Choroid plexus epithelial cell (primary cell): ENCODE results near the gene ST7L.

Source experiments
- DNase-seq: peaks from one replicate; pipeline ENCODE4 v3.0.0-alpha.2; 2010; ENCODE audit warnings: low read depth
- H3K4me3 ChIP-seq: 2 replicates; pipeline ENCODE4 v1.5.1; 2011; ENCODE audit warnings: low read depth, mild to moderate bottlenecking, control low read depth, low read length, moderate library complexity
- CTCF ChIP-seq: conservative IDR thresholded peaks from 2 replicates; pipeline ENCODE4 v1.5.1; 2011; ENCODE audit warnings: low read depth, mild to moderate bottlenecking, control low read depth, inconsistent platforms, low read length, moderate library complexity

ST7L gene

DNA sequence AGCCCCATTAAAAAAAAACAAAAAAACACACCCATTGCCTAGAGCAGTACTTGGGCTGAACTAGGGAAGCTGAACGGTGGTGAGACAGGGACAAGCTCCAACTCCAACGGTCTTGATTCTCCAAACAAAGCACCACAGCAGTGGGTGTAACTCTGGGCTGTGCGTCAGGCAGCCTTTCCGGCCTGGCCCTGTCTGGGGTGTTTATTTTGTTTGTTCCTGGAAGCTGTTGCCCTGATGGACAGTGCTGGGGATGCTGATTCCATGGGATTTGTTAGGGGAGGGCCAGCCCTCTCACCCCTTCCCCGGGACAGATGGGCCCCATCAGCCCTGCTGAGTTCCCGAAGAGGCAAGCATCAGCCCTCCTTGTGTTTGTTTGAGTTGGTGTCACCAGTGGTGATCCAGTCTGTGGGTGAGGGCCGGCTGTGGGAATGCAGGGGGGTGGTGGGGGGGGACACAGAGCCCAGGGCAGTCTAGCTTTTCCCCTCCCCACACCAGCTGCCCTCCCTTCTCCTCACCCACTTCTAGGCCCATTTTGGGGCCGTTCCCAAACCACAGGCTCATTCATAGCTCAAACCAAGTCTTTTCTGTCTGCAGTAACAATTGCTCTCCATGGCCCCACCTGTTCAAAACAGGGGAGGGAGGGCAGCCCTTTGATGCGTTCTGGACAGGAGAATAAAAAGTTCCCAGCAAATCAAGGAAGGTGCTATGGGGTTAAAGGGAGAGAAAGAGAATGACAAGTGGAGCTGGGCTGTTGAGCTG lies 105.7 kb downstream of the ST7L start:
- DNase-seq = peak; percentile 66
- no peak for TF ChIP-seq CTCF

GRCh38 chr1:112511897-112512296 lies 107.0 kb downstream of the ST7L start:
- no peak overlapping the region for H3K4me3 ChIP-seq

More for the DNA sequence above, 105.7 kb downstream of the ST7L start:
- H3K4me3 ChIP-seq = no peak overlapping the region

DNA sequence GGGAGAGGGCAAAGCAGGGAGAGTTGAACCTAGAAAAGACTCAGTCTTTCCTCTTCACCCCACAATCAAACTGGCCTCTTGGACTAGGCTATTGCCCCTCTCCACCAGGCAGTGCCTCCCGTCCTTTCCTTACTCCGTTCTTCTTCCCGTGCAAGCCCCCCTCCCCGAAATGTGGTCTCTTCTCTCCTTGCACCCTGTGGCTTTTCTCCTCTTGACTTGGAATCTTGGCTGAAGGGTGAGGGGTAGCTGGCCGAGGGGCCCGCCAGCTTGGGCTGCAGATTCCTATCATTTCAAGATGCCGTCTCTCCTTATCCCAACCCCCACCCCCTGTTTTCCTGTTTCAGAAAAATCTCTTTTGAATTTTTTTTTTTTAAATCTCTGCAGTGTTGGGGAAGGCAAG lies 108.6 kb downstream of the ST7L start:
- no peak for DNase-seq
- no peak for TF ChIP-seq CTCF
- peak overlapping the region; percentile 11 for H3K4me3 ChIP-seq

More at GRCh38 chr1:112511897-112512296, 107.0 kb downstream of the ST7L start:
- no peak for DNase-seq
- TF ChIP-seq CTCF = no peak

GRCh38 chr1:112509660-112510178 lies 109.2 kb downstream of the ST7L start:
- no peak for DNase-seq
- TF ChIP-seq CTCF = no peak
- peak overlapping the region; percentile 61 for H3K4me3 ChIP-seq

GRCh38 chr1:112509005-112509659 lies 109.8 kb downstream of the ST7L start:
- no peak for DNase-seq
- no peak for TF ChIP-seq CTCF
- H3K4me3 ChIP-seq = peak overlapping the region; percentile 61

DNA sequence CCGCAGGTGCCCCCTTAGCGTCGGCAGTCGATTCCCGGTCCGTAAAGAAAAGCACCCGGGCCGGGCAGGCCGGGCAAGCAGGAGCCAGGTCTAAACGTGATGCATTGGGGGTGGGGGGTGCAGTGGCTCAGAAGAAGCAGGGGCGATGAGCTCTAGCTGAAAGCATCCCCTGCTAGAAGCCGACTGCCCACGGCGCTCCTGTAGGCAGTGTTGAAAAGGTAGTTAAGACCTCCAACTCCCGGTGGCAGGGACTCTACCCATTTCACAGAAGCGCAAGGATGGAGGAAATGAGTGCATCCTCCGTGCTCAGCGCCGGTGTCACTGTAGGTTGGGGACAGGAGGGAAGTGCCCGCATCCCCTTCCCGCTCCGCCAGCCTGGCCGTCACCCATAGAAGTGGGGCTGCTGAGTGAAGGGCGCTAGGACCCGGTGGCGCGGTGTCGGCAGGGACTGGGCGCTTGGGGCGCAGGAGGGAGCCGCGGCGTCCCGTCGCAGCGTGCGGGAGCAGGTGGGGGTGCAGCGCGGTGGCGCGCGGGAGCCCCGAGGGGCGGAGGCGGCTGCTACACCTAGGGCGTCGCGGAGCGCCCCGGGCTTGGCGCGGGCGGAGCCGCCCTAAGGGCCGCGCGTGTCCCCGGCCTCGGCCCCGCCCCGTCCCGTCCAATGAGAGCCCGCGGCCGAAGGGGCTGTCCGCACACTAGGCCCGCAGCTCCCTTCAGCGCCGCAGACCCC lies 110.5 kb downstream of the ST7L start, which contains the start of gene WNT2B:
Gene WNT2B (plus strand): TSS at position 688 of the 727 bp plus-strand sequence. CDS start 298 bp downstream, outside the sequence.
- DNase-seq = no peak
- H3K4me3 ChIP-seq = peak within 1 kb of the TSS; percentile 61
- TF ChIP-seq CTCF = no peak
